K562 (cell line): ENCODE measurements around the gene NUCKS1. TPM values are rescaled to one million over a fixed set of nuclear protein-coding genes. Genes with fewer than 3 reads are reported as not detected.

ENCODE experiments used
- ATF1 ChIP-seq, 2 experiments: fragments of 450-650 bp in 1 of 2; IDR thresholded peaks; 2 replicates each; pipeline ENCODE4 v1.6.1; 2016; ENCODE audit warnings: missing compliant biosample characterization in 1 of 2, missing genetic modification characterization in 1 of 2
- CBX8 ChIP-seq: fragments of 200-600 bp; sonication (generic); IDR thresholded peaks from 2 replicates; pipeline ENCODE4 v1.6.1; 2012; ENCODE audit warnings: borderline replicate concordance, mixed run types, low read depth, mild to moderate bottlenecking, moderate library complexity, mixed read lengths, low read length, control low read depth, inconsistent platforms; ENCODE audit not compliant: poor library complexity, severe bottlenecking; ENCODE audit errors: extremely low read depth
- DACH1 ChIP-seq: fragments of 450-650 bp; IDR thresholded peaks from 2 replicates; pipeline ENCODE4 v1.6.1; 2018; ENCODE audit not compliant: partially characterized antibody
- HMG20A ChIP-seq: fragments of 450-650 bp; formaldehyde crosslinking; conservative IDR thresholded peaks from 2 replicates; pipeline ENCODE4 v1.4.0; 2020; ENCODE audit warnings: mild to moderate bottlenecking, mixed read lengths
- KLF10 ChIP-seq: fragments of 250-450 bp; sonication (Bioruptor Pico); IDR thresholded peaks from 2 replicates; pipeline ENCODE4 v1.6.1; 2021; ENCODE audit warnings: matching md5 sums
- MAZ ChIP-seq, 2 experiments: fragments of 450-650 bp in 1 of 2; sonication (generic) in 1 of 2; formaldehyde crosslinking; IDR thresholded peaks in 1 of 2; conservative IDR thresholded peaks in 1 of 2; 2 replicates each; pipeline versions ENCODE4 v1.4.0 to v1.5.0; 2020; ENCODE audit warnings: mild to moderate bottlenecking in 1 of 2, missing genetic modification reagents in 1 of 2
- MECOM ChIP-seq: fragments of 250-450 bp; sonication (Bioruptor Pico); IDR thresholded peaks from 2 replicates; pipeline ENCODE4 v1.8.0; 2022; ENCODE audit warnings: inconsistent platforms
- PRDM10 ChIP-seq: fragments of 450-650 bp; IDR thresholded peaks from 2 replicates; pipeline ENCODE4 v1.6.1; 2018; ENCODE audit not compliant: partially characterized antibody
- SRSF1 ChIP-seq: fragments of 200-400 bp; formaldehyde crosslinking; IDR thresholded peaks from 2 replicates; pipeline ENCODE4 v1.6.1; 2017; ENCODE audit warnings: mild to moderate bottlenecking, low read depth, low read length, moderate library complexity
- TCF3 ChIP-seq: sonication (generic); formaldehyde crosslinking; IDR thresholded peaks from 2 replicates; pipeline ENCODE4 v1.4.0; 2020; ENCODE audit warnings: mild to moderate bottlenecking, missing genetic modification reagents
- ZMIZ1 ChIP-seq, 2 experiments: fragments of 150-350 bp in 1 of 2; IDR thresholded peaks; 2 replicates each; pipeline ENCODE4 v1.6.1; 2012 to 2016; ENCODE audit warnings: low read depth in 2 of 2, low read length in 2 of 2, mild to moderate bottlenecking in 1 of 2, moderate library complexity in 1 of 2
- polyA plus RNA-seq, 8 experiments: library from polyadenylated mRNA; depleted of rRNA in 4 of 8; stranded (reverse) in 5 of 8; unstranded in 3 of 8; fragments of >200 nt; fragmentation: Nextera tagmentation in 2 of 8; fragmentation: Illumina TruSeq in 1 of 8; extraction: Ambion mirVana in 2 of 8; extraction: Trizol in 1 of 8; gene quantifications; 2 replicates each; pipeline versions ENCODE4 v1.2.1 to v1.2.3, GENCODE V29; 2011 to 2014; ENCODE audit warnings: inconsistent platforms in 1 of 8, missing spikeins in 1 of 8
- total RNA-seq, 7 experiments: library from RNA; depleted of rRNA in 6 of 7; stranded (reverse); fragments of >200 nt in 6 of 7; fragmentation: Illumina TruSeq in 2 of 7; extraction: Trizol in 2 of 7; gene quantifications; 2 replicates each; pipeline versions ENCODE4 v1.2.1 to v1.2.3, GENCODE V29; 2011 to 2021; ENCODE audit warnings: low replicate concordance in 1 of 7

The NUCKS1 gene
- total and polyA plus RNA-seq, 9 of the 15 experiments (the other 6 are each of a cell fraction or from before 2014, with no cell fraction given): 66.7 to 244 (median 149) TPM

- 0 out of 4 replicates have a peak, but pooled peaks of 1 of the 2 experiments have one; percentile 19 for TF ChIP-seq ZMIZ1 (IDR thresholded peaks at IDR 0.05; ENCODE audit: low read depth in 2 of 2, low read length in 2 of 2)
- TF ChIP-seq CBX8: no peak
- TF ChIP-seq ATF1 (CRISPR knock-in tag; IDR thresholded peaks at IDR 0.05): no peak
- 0 out of 2 replicates have a peak, but pooled peaks have one; percentile 34 for TF ChIP-seq ATF1 (tag; IDR thresholded peaks at IDR 0.05)
- no peak for TF ChIP-seq KLF10 (CRISPR knock-in tag)
- TF ChIP-seq HMG20A (CRISPR knock-in tag): no peak
- TF ChIP-seq SRSF1: no peak
- no peak for TF ChIP-seq PRDM10
- no peak for TF ChIP-seq MECOM (CRISPR knock-in tag)
- TF ChIP-seq DACH1: no peak
- peak; percentile 36 to 72; a peak in 2 of 4 replicates for TF ChIP-seq MAZ (CRISPR knock-in tag; conservative IDR thresholded peaks at IDR 0.05 in 1 of 2, IDR thresholded peaks at IDR 0.05 in 1 of 2)
- peak; percentile 25; the same call in 1 of the 2 replicates for TF ChIP-seq TCF3
Observed at GRCh38 chr1:205711105-205712048, 38.6 kb downstream of the NUCKS1 start (continued).
